Endothelial cell of umbilical vein (primary cell): ENCODE results near the gene DNAAF3. TPM values are rescaled to one million over a fixed set of nuclear protein-coding genes. Genes with fewer than 3 reads are reported as not detected.

Experiments used
- BruUV-seq: library from RNA; stranded (reverse); fragments of 400-500 nt; replicated peaks from 2 replicates; lab custom pipeline; 2021; lab: Mats Ljungman, UMichigan
- CTCF ChIA-PET: fragments of 300-600, 350-600 bp; sonication (Branson Sonifier 250); formaldehyde crosslinking; loops from one replicate; lab custom pipeline; 2021; ENCODE audit warnings: antibody characterized with exemption, inconsistent platforms; lab: Charles Lee
- POLR2A ChIA-PET: fragments of 300-600, 350-600 bp; sonication (Branson Sonifier 250); formaldehyde crosslinking; loops from one replicate; lab custom pipeline; 2021; ENCODE audit warnings: antibody characterized with exemption, inconsistent platforms; lab: Charles Lee
- DNase-seq: peaks from one replicate; pipeline ENCODE4 v3.0.0-alpha.2; 2011; ENCODE audit warnings: low read depth, low spot score
- FAIRE-seq: peaks from 2 replicates; lab custom pipeline; 2011; peaks lifted over from hg19 to GRCh38; lab: Jason Lieb, UNC
- H2AFZ ChIP-seq: 2 replicates; pipeline ENCODE4 v1.6.0; 2012; ENCODE audit warnings: low read depth, low read length, control low read depth, inconsistent platforms
- H3K27ac ChIP-seq: 2 replicates; pipeline ENCODE4 v1.5.1; 2011; ENCODE audit warnings: low read depth, mild to moderate bottlenecking, control low read depth, low read length, moderate library complexity; ENCODE audit not compliant: insufficient read depth
- H3K27me3 ChIP-seq, 2 experiments: 2 replicates each; pipeline versions ENCODE4 v1.6.0 to v1.6.1; 2011; ENCODE audit warnings: low read length in 2 of 2, mixed read lengths in 1 of 2; ENCODE audit not compliant: control insufficient read depth in 2 of 2, insufficient read depth in 2 of 2
- H3K36me3 ChIP-seq, 2 experiments: 2 replicates in 1 of 2; 3 replicates in 1 of 2; pipeline ENCODE4 v1.5.1; 2011; ENCODE audit warnings: low read length in 2 of 2, mild to moderate bottlenecking in 1 of 2, moderate library complexity in 1 of 2; ENCODE audit not compliant: control insufficient read depth in 2 of 2, insufficient read depth in 2 of 2; ENCODE audit errors: extremely low read depth in 1 of 2
- H3K4me1 ChIP-seq: 3 replicates; pipeline ENCODE4 v1.5.1; 2011; ENCODE audit warnings: mild to moderate bottlenecking, low read length; ENCODE audit not compliant: control insufficient read depth, insufficient read depth; ENCODE audit errors: extremely low read depth
- H3K4me2 ChIP-seq: 2 replicates; pipeline ENCODE4 v1.6.1; 2011; ENCODE audit warnings: low read length, control low read depth, mixed read lengths; ENCODE audit not compliant: insufficient read depth
- H3K4me3 ChIP-seq, 3 experiments: fragments of 200-600 bp in 1 of 3; sonication (generic), shearing (Covaris generic) in 1 of 3; replicated peaks in 1 of 3; 2 replicates each; pipeline ENCODE4 v1.5.1; 2011 to 2016; ENCODE audit warnings: control low read depth in 3 of 3, low read length in 3 of 3, mild to moderate bottlenecking in 2 of 3, inconsistent platforms in 1 of 3, low read depth in 1 of 3, moderate library complexity in 1 of 3; ENCODE audit not compliant: insufficient read depth in 1 of 3
- H3K79me2 ChIP-seq: 2 replicates; pipeline ENCODE4 v1.6.0; 2012; ENCODE audit warnings: low read length, inconsistent platforms; ENCODE audit not compliant: control insufficient read depth, insufficient read depth
- H3K9ac ChIP-seq: replicated peaks from 2 replicates; pipeline ENCODE3; 2011; ENCODE audit warnings: low read length, control low read depth; ENCODE audit not compliant: insufficient read depth; ENCODE audit errors: extremely low read depth
- H3K9me1 ChIP-seq: replicated peaks from 3 replicates; pipeline ENCODE4 v1.6.0; 2011; ENCODE audit warnings: mild to moderate bottlenecking, low read length; ENCODE audit not compliant: control insufficient read depth, insufficient read depth; ENCODE audit errors: extremely low read depth
- H3K9me3 ChIP-seq: replicated peaks from 2 replicates; pipeline ENCODE4 v1.5.1; 2012; ENCODE audit warnings: low read length, inconsistent platforms; ENCODE audit not compliant: control insufficient read depth, insufficient read depth
- H4K20me1 ChIP-seq: replicated peaks from 2 replicates; pipeline ENCODE3; 2011; ENCODE audit warnings: mild to moderate bottlenecking, low read length; ENCODE audit not compliant: control insufficient read depth, insufficient read depth; ENCODE audit errors: extremely low read depth
- EZH2 ChIP-seq: IDR thresholded peaks from 2 replicates; pipeline ENCODE4 v1.6.1; 2012; ENCODE audit warnings: borderline replicate concordance, low read depth, mild to moderate bottlenecking, moderate library complexity, low read length, inconsistent platforms; ENCODE audit not compliant: severe bottlenecking
- FOS ChIP-seq: IDR thresholded peaks from 2 replicates; pipeline ENCODE4 v1.6.1; 2011; ENCODE audit warnings: mild to moderate bottlenecking, low read length, moderate library complexity, borderline replicate concordance; ENCODE audit not compliant: insufficient read depth
- GATA2 ChIP-seq: IDR thresholded peaks from 2 replicates; pipeline ENCODE4 v1.7.0; 2011; ENCODE audit warnings: low read depth, mild to moderate bottlenecking, moderate library complexity, mixed read lengths, low read length; ENCODE audit not compliant: insufficient read length, insufficient read depth
- JUN ChIP-seq: IDR thresholded peaks from 2 replicates; pipeline ENCODE4 v1.6.1; 2011; ENCODE audit warnings: borderline replicate concordance, low read depth; ENCODE audit not compliant: insufficient read length, insufficient read depth
- MYC ChIP-seq: IDR thresholded peaks from one replicate; pipeline ENCODE4 v1.6.1; 2011; ENCODE audit warnings: mild to moderate bottlenecking, low read depth, low read length
- POLR2A ChIP-seq: IDR thresholded peaks from 2 replicates; pipeline ENCODE4 v1.6.1; 2012; ENCODE audit warnings: low read depth, mild to moderate bottlenecking, control low read depth, low read length
- POLR2AphosphoS5 ChIP-seq: IDR thresholded peaks from 2 replicates; pipeline ENCODE4 v1.6.1; 2012; ENCODE audit warnings: low read depth, mild to moderate bottlenecking, control low read depth, low read length, moderate library complexity; ENCODE audit not compliant: insufficient read depth
- dilution Hi-C: fragments of 300-500 bp; cut with MboI; formaldehyde crosslinking; loops from one replicate; pipeline ENCODE4 v1.15.0; 2019; ENCODE audit warnings: low sequenced_read_pairs; ENCODE audit not compliant: extremely low pct_ligation_motif_present
- intact Hi-C: fragments of 100-400 bp; cut with micrococcal nuclease; formaldehyde crosslinking; loops from one replicate; pipeline ENCODE4 v1.10.0; 2022
- polyA plus RNA-seq, 4 experiments: library from polyadenylated mRNA; depleted of rRNA in 3 of 4; stranded (reverse) in 3 of 4; unstranded in 1 of 4; fragments of >200 nt; gene quantifications; 2 replicates each; pipeline versions ENCODE4 v1.2.1 to v1.2.3, GENCODE V29; 2011 to 2012; ENCODE audit warnings: missing spikeins in 1 of 4
- total RNA-seq: library from RNA; stranded (reverse); gene quantifications from 2 replicates; pipeline ENCODE4 v1.2.3, GENCODE V29; 2021
- TF ChIP-seq, protein P1 (sequence below): IDR thresholded peaks from 2 replicates; pipeline ENCODE4 v1.6.1; 2011; ENCODE audit not compliant: insufficient read depth, insufficient read length
- TF ChIP-seq, protein P2 (sequence below), 2 donors: IDR thresholded peaks; 1 replicate in 1 of 2; 2 replicates in 1 of 2; pipeline ENCODE4 v1.5.1; 2011; ENCODE audit warnings: low read length in 2 of 2, mild to moderate bottlenecking in 2 of 2, moderate library complexity in 2 of 2, control low read depth in 1 of 2, inconsistent platforms in 1 of 2, low read depth in 1 of 2; ENCODE audit not compliant: insufficient read depth in 1 of 2; ENCODE audit errors: extremely low read depth in 1 of 2

DNAAF3 gene
- total and polyA plus RNA-seq, 2 donors (not counting 3 experiments of a cell fraction or from before 2014, with no cell fraction given) = 0.62 to 0.75 TPM

DNA sequence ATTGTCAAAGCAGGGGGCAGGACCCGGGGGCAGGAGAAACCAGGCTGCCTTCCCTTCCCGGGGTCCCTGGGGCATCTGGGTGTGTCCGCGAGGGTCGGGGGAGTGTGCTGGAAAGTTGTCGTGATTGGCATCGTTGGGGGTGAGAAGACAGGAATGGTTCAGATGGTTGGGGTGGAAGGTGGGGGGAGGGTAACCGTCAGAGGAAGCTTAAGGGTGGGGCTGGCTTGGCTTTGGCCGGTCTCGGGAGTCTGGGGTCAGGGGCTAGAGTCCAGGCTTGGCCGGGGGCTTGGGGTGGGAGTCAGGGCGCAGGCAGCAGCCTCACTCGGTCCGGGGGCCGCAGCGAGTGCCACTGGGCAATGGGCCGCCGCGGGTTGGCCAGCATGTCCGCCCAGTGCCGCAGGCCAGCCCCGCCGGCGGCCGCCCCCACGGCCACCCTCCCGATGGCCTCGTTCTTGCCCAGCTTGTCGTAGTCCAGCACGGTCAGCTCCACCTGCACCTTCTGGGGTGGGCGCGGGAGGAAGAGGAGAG lies 6.8 kb upstream of the DNAAF3 start:
- no peaks in the 10 kb centered on the region for H3K9me1 ChIP-seq
- BruUV-seq = no TSS peak
- POLR2A ChIA-PET = no interaction called here
- H3K27me3 ChIP-seq = peaks cover 24 to 35% of the 10 kb centered on the region in 2 experiments
- no peak overlapping the region for H3K27ac ChIP-seq
- H3K9ac ChIP-seq = no peak overlapping the region
- FAIRE-seq (no peak), DNase-seq (no peak)
- no peaks in the 10 kb centered on the region for H3K4me1 ChIP-seq
- dilution Hi-C loops = no loop called here
- no peaks in the 10 kb centered on the region for H3K9me3 ChIP-seq
- no peaks in the 10 kb centered on the region for H3K36me3 ChIP-seq
- no peak for TF ChIP-seq POLR2AphosphoS5
- TF ChIP-seq JUN = no peak
- no peak for TF ChIP-seq POLR2A
- no peak for TF ChIP-seq EZH2
- TF ChIP-seq, protein P1, sequence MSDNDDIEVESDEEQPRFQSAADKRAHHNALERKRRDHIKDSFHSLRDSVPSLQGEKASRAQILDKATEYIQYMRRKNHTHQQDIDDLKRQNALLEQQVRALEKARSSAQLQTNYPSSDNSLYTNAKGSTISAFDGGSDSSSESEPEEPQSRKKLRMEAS = no peak
- TF ChIP-seq MYC = no peak
- no peak for TF ChIP-seq GATA2
- no peak for TF ChIP-seq FOS
- TF ChIP-seq, protein P2, sequence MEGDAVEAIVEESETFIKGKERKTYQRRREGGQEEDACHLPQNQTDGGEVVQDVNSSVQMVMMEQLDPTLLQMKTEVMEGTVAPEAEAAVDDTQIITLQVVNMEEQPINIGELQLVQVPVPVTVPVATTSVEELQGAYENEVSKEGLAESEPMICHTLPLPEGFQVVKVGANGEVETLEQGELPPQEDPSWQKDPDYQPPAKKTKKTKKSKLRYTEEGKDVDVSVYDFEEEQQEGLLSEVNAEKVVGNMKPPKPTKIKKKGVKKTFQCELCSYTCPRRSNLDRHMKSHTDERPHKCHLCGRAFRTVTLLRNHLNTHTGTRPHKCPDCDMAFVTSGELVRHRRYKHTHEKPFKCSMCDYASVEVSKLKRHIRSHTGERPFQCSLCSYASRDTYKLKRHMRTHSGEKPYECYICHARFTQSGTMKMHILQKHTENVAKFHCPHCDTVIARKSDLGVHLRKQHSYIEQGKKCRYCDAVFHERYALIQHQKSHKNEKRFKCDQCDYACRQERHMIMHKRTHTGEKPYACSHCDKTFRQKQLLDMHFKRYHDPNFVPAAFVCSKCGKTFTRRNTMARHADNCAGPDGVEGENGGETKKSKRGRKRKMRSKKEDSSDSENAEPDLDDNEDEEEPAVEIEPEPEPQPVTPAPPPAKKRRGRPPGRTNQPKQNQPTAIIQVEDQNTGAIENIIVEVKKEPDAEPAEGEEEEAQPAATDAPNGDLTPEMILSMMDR (IDR thresholded peaks at IDR 0.05; ENCODE audit: extremely low read depth in 1 of 2, insufficient read depth in 1 of 2, low read depth in 1 of 2, low read length in 2 of 2) = no peak
- intact Hi-C loops = no loop called here
- H3K4me3 ChIP-seq = peak overlapping the region; percentile 17 to 30 (median 19)
- CTCF ChIA-PET = interaction anchor here (0.6 to 1.7 kb wide), 2 partner anchors 13 to 471 kb away, joined by 4 to 6 read pairs; no protein-coding TSS in a partner anchor
- H4K20me1 ChIP-seq = no peaks in the 10 kb centered on the region
- peak overlapping the region; percentile 48 for H3K4me2 ChIP-seq
- H3K79me2 ChIP-seq = no peaks in the 10 kb centered on the region
- H2AFZ ChIP-seq = peak overlapping the region; percentile 74
